NK-92 (cell line): Measurements from ENCODE around the gene FKBP5.
"Not testable (repeated sequence)": the region's sequence is repeated elsewhere in the genome, so short reads cannot be mapped to it uniquely, and the experiment has no call there.

ENCODE experiments used
- DNase-seq: peaks from one replicate; lab custom pipeline; 2025; ENCODE audit not compliant: unreplicated experiment; lab: John Stamatoyannopoulos, UW

The FKBP5 gene

GRCh38 chr6:35724059-35724458, 35.3 kb upstream of the FKBP5 start:
- no peak for DNase-seq

- DNase-seq = no peak
These were observed 34.9 kb upstream of the FKBP5 start for GRCh38 chr6:35723587-35723986.

- DNase-seq = no peak
These were observed 33.5 kb upstream of the FKBP5 start for GRCh38 chr6:35722121-35722761.

GRCh38 chr6:35719830-35720733, 31.4 kb upstream of the FKBP5 start:
- no peak for DNase-seq

- DNase-seq = no peak
These were observed 30.7 kb upstream of the FKBP5 start for GRCh38 chr6:35719404-35719829.

- DNase-seq = no peak
These were observed 30.2 kb upstream of the FKBP5 start for GRCh38 chr6:35718911-35719381.

- DNase-seq = no peak
These were observed 29.6 kb upstream of the FKBP5 start for GRCh38 chr6:35718375-35718736.

GRCh38 chr6:35717449-35718374, 29.0 kb upstream of the FKBP5 start:
- DNase-seq = no peak

GRCh38 chr6:35716798-35717197, 28.1 kb upstream of the FKBP5 start:
- DNase-seq = no peak

GRCh38 chr6:35713006-35713767, 24.5 kb upstream of the FKBP5 start:
- no peak for DNase-seq

- no peak for DNase-seq
These were observed 23.0 kb upstream of the FKBP5 start for GRCh38 chr6:35711731-35712130.

- no peak for DNase-seq
These were observed 21.6 kb upstream of the FKBP5 start for GRCh38 chr6:35710241-35710847.

- no peak for DNase-seq
These were observed 19.9 kb upstream of the FKBP5 start for GRCh38 chr6:35708585-35708984.

- DNase-seq = no peak
These were observed 19.1 kb upstream of the FKBP5 start for GRCh38 chr6:35707714-35708407.

- DNase-seq = no peak
These were observed 17.8 kb upstream of the FKBP5 start for GRCh38 chr6:35706468-35706867.

- no peak for DNase-seq
These were observed 14.8 kb upstream of the FKBP5 start for GRCh38 chr6:35703554-35703953.

GRCh38 chr6:35698858-35699257, 10.1 kb upstream of the FKBP5 start:
- DNase-seq = no peak

- not testable (repeated sequence) for DNase-seq
These were observed 9.7 kb upstream of the FKBP5 start for GRCh38 chr6:35698430-35698829.

GRCh38 chr6:35694462-35694861, 5.7 kb upstream of the FKBP5 start:
- no peak for DNase-seq
